ENCODE measurements around the gene TRMT61A.

Gene TRMT61A

DNA sequence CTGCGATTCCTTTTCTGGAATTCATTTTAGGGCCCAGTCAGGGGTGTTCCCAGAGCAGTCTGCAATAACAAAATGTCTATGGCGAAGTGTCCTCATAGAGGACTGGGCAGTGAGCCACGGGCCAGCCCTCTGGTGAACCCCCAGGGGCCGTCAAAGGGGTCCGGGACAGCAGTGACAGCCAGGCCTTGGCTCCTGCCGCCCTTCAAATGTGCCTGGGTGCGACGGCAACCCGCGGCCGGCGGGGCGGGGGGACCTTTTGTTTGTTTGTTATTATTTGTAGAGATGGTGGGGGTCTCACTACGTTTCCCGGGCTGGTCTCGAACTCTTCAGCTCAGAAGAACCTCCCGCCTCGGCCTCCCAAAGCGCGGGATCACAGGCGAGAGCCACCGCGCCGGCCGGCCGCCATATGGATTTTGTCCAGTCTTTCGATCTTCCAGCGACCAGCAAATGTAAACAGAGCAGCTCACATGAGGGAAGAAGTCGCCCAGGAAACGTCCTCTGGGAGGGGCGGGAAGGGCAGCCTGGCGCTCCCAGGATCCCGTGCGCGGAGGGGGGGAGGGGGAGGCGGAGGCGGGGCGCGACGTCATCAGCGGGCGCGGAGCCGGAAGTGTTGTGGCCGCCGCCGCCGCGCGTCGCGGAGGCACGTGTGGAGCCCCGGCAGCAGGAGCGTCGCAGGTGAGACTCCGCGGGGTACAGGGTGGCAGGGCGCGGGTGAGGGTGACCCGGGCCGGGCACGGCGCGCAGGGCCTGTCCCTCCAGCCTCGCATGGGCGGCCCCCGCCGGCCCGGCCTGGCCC is at the start of gene TRMT61A:
TSS of gene TRMT61A (plus strand) at position 610 of the 796 bp plus-strand sequence. CDS start 783 bp downstream, outside the sequence.
- peak; percentile 76 for DNase-seq

DNA sequence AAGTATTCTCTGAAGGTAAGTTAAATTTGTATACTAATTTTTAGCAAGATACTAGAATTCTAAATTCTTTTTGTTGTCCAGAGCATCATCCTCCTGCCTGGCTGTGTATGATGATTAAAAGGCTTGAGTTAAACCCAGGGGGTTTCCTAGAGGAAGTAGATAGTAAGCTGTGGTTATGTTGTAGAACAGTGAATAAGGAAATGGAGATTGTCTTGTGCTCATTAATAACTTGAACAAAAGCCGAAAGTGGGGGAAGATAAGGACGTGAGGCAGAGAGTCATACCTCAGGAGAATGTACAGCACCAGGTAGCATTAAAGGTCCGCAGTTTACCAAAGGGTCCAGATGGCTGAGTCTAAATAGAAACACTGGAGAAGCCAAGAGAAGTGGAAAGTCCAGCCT is 48.4 kb upstream of the TRMT61A start:
- no peak for DNase-seq

DNA sequence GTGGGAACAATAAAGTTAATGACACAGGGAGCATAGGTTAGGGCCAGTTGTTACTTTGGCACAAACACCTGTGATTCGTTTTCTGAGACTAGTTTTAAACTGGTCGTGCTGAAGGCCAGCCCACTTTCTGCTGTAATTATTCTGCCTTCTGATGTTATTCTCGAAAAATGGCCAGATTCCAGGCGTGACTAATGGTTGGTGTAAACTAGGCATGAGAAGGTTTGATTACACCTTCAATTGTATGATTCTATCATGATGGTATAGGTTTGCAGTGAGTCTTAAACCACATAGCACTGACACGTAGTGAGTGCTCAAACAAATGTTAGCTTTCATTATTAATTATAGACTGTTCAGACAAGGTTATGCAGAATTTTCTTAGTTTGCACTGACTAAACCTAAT is 45.4 kb upstream of the TRMT61A start:
- no peak for DNase-seq

DNA sequence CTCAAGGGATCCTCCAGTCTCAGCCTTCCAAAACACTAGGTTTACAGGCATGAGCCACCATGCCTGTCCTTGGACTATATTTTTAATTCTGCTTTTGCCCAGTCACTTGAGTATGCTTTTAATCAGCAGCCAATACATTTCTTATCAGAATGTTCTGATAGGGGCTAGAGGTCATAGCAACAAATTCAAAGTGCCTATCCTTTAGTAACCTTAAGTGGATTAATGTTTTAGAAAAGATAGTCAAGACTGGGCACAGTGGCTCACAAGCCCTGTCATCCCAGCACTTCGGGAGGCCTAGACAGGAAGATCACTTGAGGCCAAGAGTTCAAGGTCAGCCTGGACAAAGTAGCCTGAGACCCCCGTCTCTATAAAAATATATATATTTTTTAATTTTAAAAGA is 43.5 kb upstream of the TRMT61A start:
- DNase-seq = no peak

DNA sequence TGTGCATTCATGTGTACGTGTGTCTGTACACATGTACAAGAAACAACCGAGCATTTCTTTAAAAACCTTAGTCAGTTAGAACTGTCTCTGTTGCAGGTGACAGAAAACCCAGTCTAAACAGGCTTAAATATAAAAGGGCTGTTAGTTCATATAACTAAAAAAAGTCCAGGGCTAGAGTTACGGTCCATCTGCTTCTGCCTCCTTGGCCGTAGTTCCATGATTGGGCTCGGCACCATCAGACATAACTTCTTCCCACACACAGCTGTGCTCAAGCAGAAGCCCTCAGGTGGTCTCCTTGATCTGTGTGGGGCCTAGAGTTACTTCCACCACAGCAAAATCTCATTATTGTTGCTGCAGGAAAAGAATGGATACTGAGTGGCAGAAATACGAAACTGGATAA is 40.9 kb upstream of the TRMT61A start:
- no peak for DNase-seq

DNA sequence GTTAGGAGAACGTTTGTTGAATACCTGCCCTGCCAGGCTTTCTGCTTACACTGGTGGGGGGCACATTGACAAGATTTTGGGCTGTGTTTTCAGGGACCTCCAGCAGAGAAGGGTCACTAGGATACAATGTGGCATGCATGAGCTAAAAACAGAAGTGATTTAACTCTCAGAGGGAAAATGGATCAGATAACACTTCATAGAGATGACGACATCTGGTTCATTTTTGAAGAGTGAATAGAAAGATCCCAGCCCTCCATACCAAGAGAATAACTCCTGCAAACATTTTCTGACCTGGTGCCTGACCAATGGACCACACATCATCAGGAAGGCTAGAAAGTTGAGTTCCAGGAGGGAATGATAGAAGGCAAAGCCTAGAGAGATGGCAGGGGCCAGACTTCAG is 40.0 kb upstream of the TRMT61A start:
- no peak for DNase-seq

DNA sequence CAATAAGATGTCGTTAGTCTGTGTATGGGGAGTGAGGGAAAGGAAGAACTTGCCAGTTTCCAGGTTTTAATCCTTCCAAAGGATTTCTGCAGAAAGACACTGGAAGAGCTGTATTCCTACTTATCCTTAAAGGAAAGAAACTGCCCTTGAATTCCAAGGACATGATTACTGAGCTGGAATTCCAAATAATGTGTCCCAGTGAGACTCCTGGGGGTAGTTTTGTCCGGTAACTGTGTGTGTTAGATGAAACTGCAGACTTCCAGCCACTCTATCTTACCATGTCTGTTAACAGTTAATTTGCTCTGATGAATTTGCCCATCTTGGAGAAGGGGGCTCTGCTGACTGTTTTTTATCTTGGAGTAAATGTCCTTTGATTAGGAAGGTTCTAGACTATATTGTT is 39.4 kb upstream of the TRMT61A start:
- DNase-seq = no peak

DNA sequence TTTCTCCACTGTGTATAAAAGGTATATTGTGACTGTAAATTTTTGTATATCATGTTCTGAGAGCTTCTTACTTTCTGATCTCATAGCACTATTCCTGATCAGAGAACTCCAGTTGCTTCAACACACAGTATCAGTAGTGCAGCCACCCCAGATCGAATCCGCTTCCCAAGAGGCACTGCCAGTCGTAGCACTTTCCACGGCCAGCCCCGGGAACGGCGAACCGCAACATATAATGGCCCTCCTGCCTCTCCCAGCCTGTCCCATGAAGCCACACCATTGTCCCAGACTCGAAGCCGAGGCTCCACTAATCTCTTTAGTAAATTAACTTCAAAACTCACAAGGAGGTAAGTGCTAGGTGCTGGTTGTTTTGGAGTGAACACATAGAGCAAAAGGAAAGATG is 37.3 kb upstream of the TRMT61A start:
- DNase-seq = no peak

DNA sequence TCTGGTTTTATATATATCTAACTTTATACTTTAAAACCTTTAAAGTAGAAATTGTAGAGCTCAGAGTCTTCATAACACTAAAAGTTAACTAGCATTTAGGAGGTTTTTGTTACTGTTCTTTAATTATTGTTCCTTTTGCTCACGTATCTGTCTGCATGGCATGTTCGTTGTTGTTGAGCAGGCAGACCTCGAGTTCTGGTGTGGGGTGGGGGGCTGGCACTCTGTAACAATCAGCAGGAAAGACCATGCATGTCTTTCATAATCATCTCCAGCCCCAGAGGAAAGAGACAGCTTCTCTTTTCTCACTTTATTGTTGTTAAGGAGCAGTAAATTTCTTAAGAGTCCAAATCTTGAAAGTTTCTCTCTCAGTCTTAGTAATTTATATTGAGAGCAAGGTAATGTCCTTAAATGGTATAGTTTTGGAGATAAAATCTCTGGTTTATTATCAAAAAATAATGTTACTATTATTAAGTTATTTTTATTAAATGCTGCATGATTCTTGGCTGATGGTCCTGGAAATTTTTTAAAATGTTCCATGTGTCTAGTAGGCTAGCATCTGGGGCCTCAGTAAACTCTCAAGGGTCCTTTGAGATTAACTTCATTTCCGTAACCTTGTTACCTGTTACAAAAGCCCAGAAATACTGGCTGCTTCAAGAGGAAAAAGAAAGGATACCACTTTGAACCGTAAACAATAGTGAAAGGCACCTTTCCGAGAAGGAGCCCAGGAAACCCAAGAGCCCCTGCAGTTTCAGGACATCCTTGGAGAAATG is 36.7 kb upstream of the TRMT61A start:
- DNase-seq = no peak

DNA sequence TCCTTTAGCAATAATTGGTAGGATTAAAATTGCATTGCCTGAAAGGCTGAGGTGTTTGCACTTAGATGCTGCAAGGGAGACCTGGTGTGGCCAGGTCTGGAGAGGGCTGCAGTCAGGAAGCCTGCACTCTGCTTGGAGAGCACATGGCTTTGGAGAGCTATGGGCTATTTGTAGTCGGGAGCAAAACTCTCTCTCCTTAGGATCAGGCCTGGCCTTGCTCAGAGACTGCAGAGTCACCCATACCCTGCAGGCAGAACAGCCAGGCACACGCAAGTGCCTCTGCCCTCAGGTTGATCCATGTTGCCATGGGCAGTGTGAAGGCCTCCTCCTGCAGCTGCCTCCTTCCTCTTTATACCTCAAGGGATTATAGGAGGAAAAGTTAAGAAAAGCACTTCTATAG is 33.1 kb upstream of the TRMT61A start:
- no peak for DNase-seq

DNA sequence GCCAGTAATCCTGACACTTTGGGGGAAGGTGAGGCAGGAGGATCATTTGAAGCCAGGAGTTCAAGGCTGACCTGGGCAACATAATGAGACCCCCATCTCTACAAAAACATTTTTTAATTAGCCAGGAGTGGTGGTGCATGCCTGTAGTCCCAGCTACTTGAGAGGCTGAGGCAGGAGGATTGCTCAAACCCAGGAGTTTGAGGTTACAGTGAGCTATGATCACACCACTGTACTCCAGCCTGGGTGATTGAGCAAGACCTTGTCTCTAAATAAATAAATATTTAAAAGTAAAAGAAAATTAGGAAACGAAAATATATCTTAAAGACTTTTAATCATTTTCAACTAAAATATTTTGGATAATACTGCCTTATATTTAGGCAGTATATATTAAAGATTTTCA is 32.2 kb upstream of the TRMT61A start:
- DNase-seq = no peak

DNA sequence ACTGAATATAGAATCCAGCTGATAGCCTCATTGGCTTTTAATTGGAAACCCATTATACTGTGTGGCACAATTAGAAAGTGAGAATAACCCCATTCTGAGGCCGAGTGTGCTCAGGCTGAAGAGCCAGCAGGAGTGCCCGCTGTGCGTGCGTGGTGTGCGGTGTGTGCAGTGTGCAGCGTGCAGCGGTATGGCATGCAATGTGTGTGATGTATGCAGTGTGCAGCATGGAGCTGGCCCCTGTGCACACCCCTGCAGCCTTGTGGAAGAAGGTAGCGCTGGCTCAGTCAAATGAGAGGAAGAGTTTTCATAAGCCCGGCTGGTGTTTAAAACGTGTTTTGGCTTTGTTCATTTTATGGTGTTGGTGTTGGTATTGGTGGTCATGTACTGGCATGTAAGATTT is 29.3 kb upstream of the TRMT61A start:
- no peak for DNase-seq

DNA sequence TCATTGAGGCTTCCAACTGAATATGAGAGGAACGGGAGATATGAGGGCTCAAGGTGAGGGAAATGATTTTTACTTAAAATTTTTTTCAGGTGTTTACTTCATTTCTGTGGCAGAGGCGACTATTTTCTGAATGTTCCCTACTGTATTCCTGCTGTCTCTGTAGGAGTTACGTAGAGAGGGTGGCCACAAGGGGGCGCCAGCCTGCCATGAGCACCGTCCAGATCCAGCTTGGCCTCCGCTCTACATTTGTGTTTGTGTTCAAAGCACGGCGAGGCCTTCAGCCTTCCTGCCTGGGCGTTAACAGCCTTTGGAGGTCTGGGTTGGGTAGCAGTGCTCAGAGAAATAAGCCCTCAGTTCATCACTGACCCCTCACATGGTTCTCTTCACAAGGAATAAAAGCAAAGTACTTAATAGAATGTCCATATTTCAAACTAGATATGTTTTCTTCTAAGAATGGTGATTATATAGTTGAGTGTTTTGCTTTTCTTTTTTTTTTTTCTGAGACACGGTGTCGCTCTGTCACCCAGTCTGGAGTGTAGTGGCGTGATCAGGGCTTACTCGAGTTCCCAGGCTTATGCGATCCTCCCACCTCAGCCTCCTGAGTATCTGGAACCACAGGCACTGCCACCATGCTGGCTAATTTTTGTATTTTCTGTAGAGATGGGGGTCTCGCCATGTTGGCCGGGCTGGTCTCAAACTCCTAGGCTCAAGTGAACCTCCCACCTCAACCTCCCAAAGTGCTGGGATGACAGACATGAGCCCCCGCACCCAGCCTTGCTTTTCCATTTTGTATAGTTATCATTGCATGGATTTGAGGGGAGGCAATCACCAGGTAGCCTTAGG is 28.6 kb upstream of the TRMT61A start:
- peak; percentile 83 for DNase-seq

DNA sequence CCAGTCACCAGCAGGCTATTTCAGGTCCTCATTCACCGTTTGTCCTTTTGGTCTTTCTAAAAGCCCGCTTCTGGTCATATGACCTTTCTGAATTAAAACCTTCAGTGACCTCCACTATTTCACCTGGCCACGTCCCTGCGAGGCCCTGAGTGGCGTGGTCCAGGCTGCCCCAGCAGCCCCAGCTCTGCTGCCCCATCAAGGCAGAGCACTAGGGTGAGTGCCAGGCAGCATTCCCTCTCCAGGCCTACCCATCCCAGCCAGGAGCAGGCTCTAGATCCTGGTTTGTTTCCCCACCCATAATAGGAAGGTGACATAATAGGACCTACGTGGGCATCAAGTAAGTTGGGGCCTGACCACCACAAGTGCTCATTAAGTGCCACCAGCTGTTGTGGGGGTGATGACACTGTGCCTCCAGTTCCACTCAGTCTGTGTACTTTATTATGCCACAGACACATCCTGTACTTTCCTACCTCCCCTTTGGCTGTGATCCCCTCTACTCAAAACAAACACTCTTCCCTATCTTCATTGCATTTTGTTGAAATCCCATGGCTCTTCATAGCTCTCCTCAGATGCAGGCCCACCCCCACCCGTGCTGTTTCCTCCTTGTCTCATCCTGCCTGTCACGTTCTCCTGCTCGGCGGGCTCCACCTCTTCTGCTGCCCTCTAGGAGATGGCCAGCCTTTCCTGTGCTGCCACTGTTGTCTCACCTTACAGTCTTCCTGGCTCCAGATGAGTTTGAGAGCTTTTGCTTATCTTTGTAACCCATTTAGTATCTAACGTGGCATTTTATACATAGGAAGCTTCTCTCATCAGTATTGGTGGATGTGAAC is 27.7 kb upstream of the TRMT61A start:
- no peak for DNase-seq

DNA sequence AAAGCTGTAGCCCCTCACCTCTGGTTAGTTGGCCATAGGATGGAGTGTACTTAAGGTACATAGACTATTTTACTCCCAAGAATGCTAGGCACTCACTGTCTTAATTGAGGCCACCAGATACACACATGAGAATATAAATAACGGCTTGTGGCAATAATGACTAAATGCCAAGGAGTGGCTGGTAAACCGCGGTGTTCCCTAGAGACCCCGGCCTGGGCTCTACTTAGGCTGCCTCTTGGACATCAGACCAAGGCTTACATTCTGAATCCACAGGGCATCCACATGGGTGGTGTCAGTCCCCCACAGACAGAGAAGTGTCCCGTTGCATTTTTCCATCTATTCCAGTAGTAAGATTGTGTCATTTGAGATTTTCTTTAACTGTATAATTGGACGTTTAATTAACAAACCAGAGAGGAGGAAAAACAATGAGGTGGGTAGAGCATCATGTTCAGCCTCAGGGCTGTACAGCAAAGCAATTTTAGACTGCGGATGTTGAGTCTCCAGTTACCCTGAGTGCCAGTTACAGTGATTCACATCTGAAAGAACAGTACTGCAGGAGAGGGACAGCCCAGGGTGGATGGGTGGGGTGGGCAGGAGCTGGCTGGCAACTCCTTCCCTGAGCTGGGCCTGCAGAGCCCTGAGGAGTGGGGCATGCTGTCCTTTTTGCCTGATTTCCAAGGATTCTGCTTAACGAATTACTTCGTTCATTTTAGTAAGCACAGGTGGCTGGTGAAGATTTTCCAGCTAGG is 26.9 kb upstream of the TRMT61A start:
- DNase-seq = no peak

DNA sequence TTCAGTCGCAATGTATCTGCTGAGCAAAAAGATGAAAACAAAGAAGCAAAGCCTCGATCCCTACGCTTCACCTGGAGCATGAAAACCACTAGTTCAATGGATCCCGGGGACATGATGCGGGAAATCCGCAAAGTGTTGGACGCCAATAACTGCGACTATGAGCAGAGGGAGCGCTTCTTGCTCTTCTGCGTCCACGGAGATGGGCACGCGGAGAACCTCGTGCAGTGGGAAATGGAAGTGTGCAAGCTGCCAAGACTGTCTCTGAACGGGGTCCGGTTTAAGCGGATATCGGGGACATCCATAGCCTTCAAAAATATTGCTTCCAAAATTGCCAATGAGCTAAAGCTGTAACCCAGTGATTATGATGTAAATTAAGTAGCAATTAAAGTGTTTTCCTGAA is 26.1 kb upstream of the TRMT61A start:
- no peak for DNase-seq

DNA sequence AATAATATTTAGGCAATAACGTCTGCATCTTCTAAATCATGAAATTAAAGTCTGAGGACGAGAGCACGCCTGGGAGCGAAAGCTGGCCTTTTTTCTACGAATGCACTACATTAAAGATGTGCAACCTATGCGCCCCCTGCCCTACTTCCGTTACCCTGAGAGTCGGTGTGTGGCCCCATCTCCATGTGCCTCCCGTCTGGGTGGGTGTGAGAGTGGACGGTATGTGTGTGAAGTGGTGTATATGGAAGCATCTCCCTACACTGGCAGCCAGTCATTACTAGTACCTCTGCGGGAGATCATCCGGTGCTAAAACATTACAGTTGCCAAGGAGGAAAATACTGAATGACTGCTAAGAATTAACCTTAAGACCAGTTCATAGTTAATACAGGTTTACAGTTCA is 25.7 kb upstream of the TRMT61A start:
- no peak for DNase-seq

DNA sequence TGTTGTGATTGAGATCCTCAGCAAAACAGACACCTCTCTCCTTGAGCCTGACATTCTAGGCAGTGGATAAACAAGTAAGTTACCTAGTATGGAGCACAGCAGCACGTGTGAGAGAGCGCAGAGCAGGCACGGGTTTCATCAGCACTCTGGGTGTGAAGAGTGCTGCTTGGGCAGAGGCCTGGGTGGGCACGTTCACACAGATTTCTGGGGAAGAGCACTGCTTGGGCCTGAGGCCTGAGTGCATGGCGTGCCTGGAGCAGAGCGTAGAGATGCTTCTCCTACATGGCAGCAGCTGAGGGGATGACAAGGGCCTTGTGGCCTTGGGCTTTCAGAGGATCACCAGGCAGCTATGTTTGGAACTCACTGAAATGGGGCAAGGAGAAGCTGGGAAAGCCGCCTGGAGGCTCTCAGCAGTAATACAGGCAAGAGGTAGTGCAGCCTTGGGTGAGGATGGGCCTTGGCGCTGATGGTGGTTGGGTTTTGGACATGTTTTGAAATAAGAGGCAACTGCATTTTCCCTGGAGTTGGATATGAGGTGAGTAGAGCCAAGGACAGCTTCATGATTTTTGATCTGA is 23.9 kb upstream of the TRMT61A start:
- no peak for DNase-seq

DNA sequence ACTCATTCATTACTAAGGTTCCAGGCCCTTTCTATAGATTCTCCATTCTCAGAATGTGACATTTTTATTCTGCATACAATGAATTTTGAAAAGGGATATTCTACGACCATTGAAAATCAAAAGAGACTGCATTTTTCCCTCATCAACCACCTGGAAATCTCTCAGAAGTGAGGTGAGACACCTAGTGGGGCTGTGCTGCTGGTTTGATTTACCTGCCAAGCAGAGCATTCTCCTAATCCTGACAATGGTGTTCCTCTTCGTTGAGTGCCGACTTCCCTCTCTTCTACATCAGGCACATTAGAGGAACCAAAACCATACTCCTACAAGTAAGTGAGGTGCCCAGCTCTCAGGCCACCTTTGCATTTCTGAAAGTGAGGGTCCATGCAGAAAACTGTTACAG is 21.2 kb upstream of the TRMT61A start:
- no peak for DNase-seq

DNA sequence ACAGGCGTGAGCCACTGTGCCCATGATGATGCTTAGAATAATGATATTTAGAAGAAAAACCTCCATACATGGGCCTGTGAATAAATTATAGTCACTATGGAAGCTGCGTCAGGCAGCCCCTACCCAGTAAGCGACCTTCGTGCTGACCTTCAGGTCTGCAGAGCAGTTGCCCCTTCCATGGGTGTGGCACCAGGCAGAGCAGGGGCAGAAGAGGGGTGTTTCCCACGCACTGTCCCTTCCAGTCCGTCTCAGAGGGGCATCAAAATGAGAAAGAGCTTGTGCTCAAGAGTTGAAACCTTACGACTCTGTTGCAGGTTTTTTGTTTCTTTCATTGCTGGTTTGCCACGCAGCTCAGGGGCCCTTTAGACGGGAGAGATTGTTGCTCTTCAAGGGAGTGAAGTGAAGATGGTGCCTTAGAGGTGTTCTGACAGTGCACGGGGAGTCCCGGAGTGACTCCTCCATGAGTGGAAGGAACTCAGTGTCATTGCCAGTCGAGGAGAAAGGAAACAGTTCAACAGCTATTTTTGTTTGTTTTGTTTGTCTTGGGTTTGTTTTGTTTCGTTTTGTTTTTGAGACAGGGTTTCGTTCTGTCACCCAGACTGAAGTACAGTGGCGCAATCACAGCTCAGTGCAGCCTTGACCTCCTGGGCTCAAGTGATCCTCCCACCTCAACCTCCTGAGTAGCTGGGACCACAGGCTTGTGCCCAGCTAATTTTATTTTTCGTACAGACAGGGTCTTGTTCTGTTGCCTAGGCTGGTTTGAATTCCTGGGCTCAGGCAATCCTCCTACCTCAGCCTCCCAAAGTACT is 20.3 kb upstream of the TRMT61A start:
- no peak for DNase-seq
